22Rv1 (cell line): Measurements from ENCODE around the gene FANK1.
"Not testable (repeated sequence)": the region's sequence is repeated elsewhere in the genome, so short reads cannot be mapped to it uniquely, and the experiment has no call there.

Experiments used
- CTCF ChIP-seq: fragments of 450-650 bp; IDR thresholded peaks from 2 replicates; pipeline ENCODE4 v1.5.1; 2017; ENCODE audit warnings: mild to moderate bottlenecking
- ZFX ChIP-seq: fragments of 450-650 bp; IDR thresholded peaks from 2 replicates; pipeline ENCODE4 v1.6.1; 2017; ENCODE audit warnings: antibody characterized with exemption, borderline replicate concordance

- TF ChIP-seq CTCF, ZFX: not testable (repeated sequence)
Observed at GRCh38 chr10:125908813-125909212, 12.4 kb downstream of the FANK1 start.
